ENCODE measurements around the gene MSANTD3. TPM values are rescaled to one million over a fixed set of nuclear protein-coding genes. Genes with fewer than 3 reads are reported as not detected.
"Not testable (repeated sequence)": the region's sequence is repeated elsewhere in the genome, so short reads cannot be mapped to it uniquely, and the experiment has no call there.

Gene MSANTD3, protein sequence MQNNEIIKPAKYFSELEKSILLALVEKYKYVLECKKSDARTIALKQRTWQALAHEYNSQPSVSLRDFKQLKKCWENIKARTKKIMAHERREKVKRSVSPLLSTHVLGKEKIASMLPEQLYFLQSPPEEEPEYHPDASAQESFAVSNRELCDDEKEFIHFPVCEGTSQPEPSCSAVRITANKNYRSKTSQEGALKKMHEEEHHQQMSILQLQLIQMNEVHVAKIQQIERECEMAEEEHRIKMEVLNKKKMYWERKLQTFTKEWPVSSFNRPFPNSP
- 84.0 TPM for polyA plus RNA-seq (2013, experiment 1 of 2)
- polyA plus RNA-seq (2013, experiment 2 of 2) = 85.5 TPM

DNA sequence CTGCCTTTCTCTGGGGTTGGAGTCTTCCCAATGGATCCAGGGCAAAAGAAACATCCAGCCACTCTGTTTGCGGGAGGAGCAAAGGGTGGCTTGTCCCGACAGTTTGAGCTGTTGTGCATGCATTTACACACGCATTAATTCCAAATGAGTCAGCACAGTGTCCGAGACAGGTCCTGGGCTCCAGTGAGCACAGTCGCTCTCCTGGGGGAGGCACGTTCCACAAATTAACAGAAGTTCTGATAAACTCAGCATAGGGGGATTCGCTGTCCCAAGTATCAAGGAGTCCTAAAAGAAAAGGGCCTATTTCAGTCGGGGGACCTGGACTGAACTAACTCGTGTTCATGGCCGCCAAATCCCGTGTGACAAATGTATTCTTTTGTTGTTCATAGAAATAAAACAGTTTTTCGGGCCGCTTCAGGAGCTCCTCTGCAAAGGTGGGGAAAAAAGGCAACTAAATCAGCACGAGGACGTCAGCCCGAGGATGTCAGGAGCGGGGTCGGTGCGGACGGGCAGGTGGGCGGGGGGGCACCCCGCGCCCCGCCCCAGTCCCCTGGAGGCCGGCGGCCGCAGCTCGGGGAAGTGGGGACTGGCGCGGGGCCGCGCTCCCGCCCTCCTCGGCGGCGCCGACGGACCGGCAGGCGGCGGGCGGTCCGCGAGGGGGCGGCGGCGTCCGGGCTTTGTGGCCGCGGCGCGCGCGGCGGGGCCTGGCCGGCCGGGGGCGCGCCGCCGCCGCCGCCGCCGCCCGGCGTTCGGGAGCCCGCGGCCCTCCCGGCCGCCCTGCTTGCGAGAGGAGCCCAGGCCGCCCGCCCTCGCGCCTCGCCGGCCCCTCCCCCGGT is at the start of gene MSANTD3:
Gene MSANTD3, plus strand, starts transcription at position 614 of the 836 bp plus-strand sequence. CDS start 14,796 bp downstream, outside the sequence.
- peak within 1 kb of the TSS; percentile 80 for H4K91ac ChIP-seq (ENCODE audit: low read length)
- peak within 1 kb of the TSS; percentile 48 for H2AK5ac ChIP-seq (ENCODE audit: low read length, severe bottlenecking)
- no peaks in the 10 kb centered on the region for H3K79me1 ChIP-seq (replicated peaks; ENCODE audit: low read length, poor library complexity, severe bottlenecking)
- DNase-seq = peak; percentile 92
- under 1% methylated on average over 24 of the region's 80 CpGs for WGBS
- H3K27ac ChIP-seq (ENCODE audit: low read length, poor library complexity, severe bottlenecking) = peak within 1 kb of the TSS; percentile 99
- H3K4me2 ChIP-seq (ENCODE audit: low read length, poor library complexity, severe bottlenecking) = peak within 1 kb of the TSS; percentile 87
- H3K18ac ChIP-seq (ENCODE audit: low read depth in 1 of 2, low read length in 2 of 2) = peak within 1 kb of the TSS; percentile 91 to 97
- H3K14ac ChIP-seq (ENCODE audit: low read length in 2 of 2) = peak within 1 kb of the TSS; percentile 3 to 95
- peak within 1 kb of the TSS; percentile 66 to 72 for H2BK12ac ChIP-seq (ENCODE audit: low read length in 2 of 2)
- H2BK120ac ChIP-seq (ENCODE audit: low read depth, low read length) = peak within 1 kb of the TSS; percentile 98
- peak within 1 kb of the TSS; percentile 79 to 86 for H3K4me3 ChIP-seq (ENCODE audit: insufficient read depth in 1 of 2, low read depth in 1 of 2, low read length in 2 of 2)
- peak within 1 kb of the TSS; percentile 98 for H3K9ac ChIP-seq (ENCODE audit: low read length)
- peaks cover under 1 to 8% of the 10 kb centered on the region in 2 experiments for H3K36me3 ChIP-seq (ENCODE audit: control insufficient read depth in 1 of 2, insufficient read depth in 2 of 2, low read depth in 1 of 2, low read length in 2 of 2)
- H3K4ac ChIP-seq (ENCODE audit: low read depth in 1 of 2, low read length in 2 of 2) = peak within 1 kb of the TSS; percentile 87 to 96
- peak within 1 kb of the TSS in 1 of 2 experiments; percentile 69 for H3K23ac ChIP-seq (ENCODE audit: low read length in 2 of 2)
- H3K4me1 ChIP-seq (ENCODE audit: control insufficient read depth, insufficient read depth, low read depth, low read length) = peaks cover 12% of the 10 kb centered on the region
- H3K9me3 ChIP-seq (ENCODE audit: control insufficient read depth, low read length) = no peaks in the 10 kb centered on the region
- H2BK5ac ChIP-seq (ENCODE audit: low read depth, low read length, poor library complexity, severe bottlenecking) = peak within 1 kb of the TSS; percentile 99
- peak within 1 kb of the TSS; percentile 89 for H2BK15ac ChIP-seq (ENCODE audit: low read depth, poor library complexity, severe bottlenecking)
- peak within 1 kb of the TSS; percentile 94 for H4K8ac ChIP-seq (ENCODE audit: low read length)
- no peaks in the 10 kb centered on the region for H3K27me3 ChIP-seq (ENCODE audit: control insufficient read depth in 1 of 2, insufficient read depth in 1 of 2, low read length in 2 of 2)
- peak within 1 kb of the TSS; percentile 39 for H2AFZ ChIP-seq (ENCODE audit: low read depth, low read length)

DNA sequence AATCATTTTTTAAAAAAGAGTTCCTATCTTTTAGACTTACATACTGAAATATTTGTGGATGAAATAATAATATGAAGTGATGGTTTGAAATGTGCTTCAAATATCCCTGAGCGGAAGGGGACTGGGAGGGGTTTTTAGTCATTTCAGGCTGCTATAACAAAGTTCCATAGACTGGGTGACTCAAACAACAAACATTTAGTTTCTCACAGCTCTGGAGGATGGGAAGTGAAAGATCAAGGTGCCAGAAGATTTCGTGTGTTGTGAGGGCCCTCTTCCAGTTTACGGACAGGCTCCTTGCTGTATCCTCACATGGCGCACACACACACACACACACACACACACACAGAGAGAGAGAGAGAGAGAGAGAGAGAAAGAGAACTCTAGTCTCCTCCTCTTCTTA is 47.1 kb upstream of the MSANTD3 start:
- Histone ChIP-seq H3K23ac (ENCODE audit: low read length in 2 of 2) (no peak overlapping the region), H3K18ac (ENCODE audit: low read depth in 1 of 2, low read length in 2 of 2) (peak overlapping the region; percentile 46 to 86), H4K8ac (ENCODE audit: low read length) (peak overlapping the region; percentile 27), H4K91ac (ENCODE audit: low read length) (no peak overlapping the region), H2AK5ac (ENCODE audit: low read length, severe bottlenecking) (no peak overlapping the region), H2BK15ac (ENCODE audit: low read depth, poor library complexity, severe bottlenecking) (no peak overlapping the region), H3K36me3 (ENCODE audit: control insufficient read depth in 1 of 2, insufficient read depth in 2 of 2, low read depth in 1 of 2, low read length in 2 of 2) (no peaks in the 10 kb centered on the region), H3K4me3 (ENCODE audit: insufficient read depth in 1 of 2, low read depth in 1 of 2, low read length in 2 of 2) (no peak overlapping the region), H2BK12ac (ENCODE audit: low read length in 2 of 2) (peak overlapping the region in 1 of 2 experiments; percentile 42), H3K14ac (ENCODE audit: low read length in 2 of 2) (no peak overlapping the region), H3K27me3 (ENCODE audit: control insufficient read depth in 1 of 2, insufficient read depth in 1 of 2, low read length in 2 of 2) (no peaks in the 10 kb centered on the region), H3K4me2 (ENCODE audit: low read length, poor library complexity, severe bottlenecking) (no peak overlapping the region), H3K79me1 (replicated peaks; ENCODE audit: low read length, poor library complexity, severe bottlenecking) (no peaks in the 10 kb centered on the region), H3K4ac (ENCODE audit: low read depth in 1 of 2, low read length in 2 of 2) (no peak overlapping the region), H3K9me3 (ENCODE audit: control insufficient read depth, low read length) (peaks cover 10% of the 10 kb centered on the region), H3K4me1 (ENCODE audit: control insufficient read depth, insufficient read depth, low read depth, low read length) (peaks cover 4% of the 10 kb centered on the region), H2BK5ac (ENCODE audit: low read depth, low read length, poor library complexity, severe bottlenecking) (peak overlapping the region; percentile 94), H3K27ac (ENCODE audit: low read length, poor library complexity, severe bottlenecking) (peak overlapping the region; percentile 98), H2AFZ (ENCODE audit: low read depth, low read length) (peak overlapping the region; percentile 51), H2BK120ac (ENCODE audit: low read depth, low read length) (peak overlapping the region; percentile 61), H3K9ac (ENCODE audit: low read length) (peak overlapping the region; percentile 29)
- DNase-seq = peak; percentile 85
- WGBS = 33% methylated on average over 1 of the region's 4 CpGs

DNA sequence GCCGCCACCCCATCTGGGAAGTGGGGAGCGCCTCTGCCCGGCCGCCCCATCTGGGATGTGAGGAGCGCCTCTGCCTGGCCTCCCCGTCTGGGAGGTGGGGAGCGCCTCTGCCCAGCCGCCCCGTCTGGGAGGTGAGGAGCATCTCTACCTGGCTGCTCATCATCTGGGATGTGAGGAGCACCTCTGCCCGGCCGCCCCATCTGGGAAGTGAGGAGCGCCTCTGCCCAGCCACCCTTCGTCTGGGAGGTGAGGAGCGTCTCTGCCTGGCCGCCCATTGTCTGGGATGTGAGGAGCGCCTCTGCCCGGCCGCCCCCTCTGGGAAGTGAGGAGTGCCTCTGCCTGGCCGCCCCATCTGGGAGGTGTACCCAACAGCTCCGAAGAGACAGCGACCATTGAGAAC is 34.0 kb upstream of the MSANTD3 start:
- H2BK120ac ChIP-seq (ENCODE audit: low read depth, low read length); H2BK15ac ChIP-seq (ENCODE audit: low read depth, poor library complexity, severe bottlenecking); H2BK5ac ChIP-seq (ENCODE audit: low read depth, low read length, poor library complexity, severe bottlenecking); H3K27me3 ChIP-seq (ENCODE audit: control insufficient read depth in 1 of 2, insufficient read depth in 1 of 2, low read length in 2 of 2); H3K4me3 ChIP-seq (ENCODE audit: insufficient read depth in 1 of 2, low read depth in 1 of 2, low read length in 2 of 2); H2AFZ ChIP-seq (ENCODE audit: low read depth, low read length); H3K9me3 ChIP-seq (ENCODE audit: control insufficient read depth, low read length); H3K4me1 ChIP-seq (ENCODE audit: control insufficient read depth, insufficient read depth, low read depth, low read length); H3K4me2 ChIP-seq (ENCODE audit: low read length, poor library complexity, severe bottlenecking); H2BK12ac ChIP-seq (ENCODE audit: low read length in 2 of 2); H4K91ac ChIP-seq (ENCODE audit: low read length); H3K18ac ChIP-seq (ENCODE audit: low read depth in 1 of 2, low read length in 2 of 2); DNase-seq; H3K9ac ChIP-seq (ENCODE audit: low read length); H3K27ac ChIP-seq (ENCODE audit: low read length, poor library complexity, severe bottlenecking); H3K4ac ChIP-seq (ENCODE audit: low read depth in 1 of 2, low read length in 2 of 2); H4K8ac ChIP-seq (ENCODE audit: low read length); H3K79me1 ChIP-seq (replicated peaks; ENCODE audit: low read length, poor library complexity, severe bottlenecking); H2AK5ac ChIP-seq (ENCODE audit: low read length, severe bottlenecking); H3K14ac ChIP-seq (ENCODE audit: low read length in 2 of 2); H3K36me3 ChIP-seq (ENCODE audit: control insufficient read depth in 1 of 2, insufficient read depth in 2 of 2, low read depth in 1 of 2, low read length in 2 of 2); H3K23ac ChIP-seq (ENCODE audit: low read length in 2 of 2): not testable (repeated sequence)
- WGBS = 97% methylated on average over 21 of the region's 21 CpGs
